NCI-H2107 (cell line): ENCODE data around the gene IL1RAP.
"Not testable (repeated sequence)": the region's sequence is repeated elsewhere in the genome, so short reads cannot be mapped to it uniquely, and the experiment has no call there.

Source experiments
- DNase-seq: peaks from one replicate; lab custom pipeline; 2025; lab: John Stamatoyannopoulos, UW

The IL1RAP gene

GRCh38 chr3:190666821-190667220, 152.9 kb downstream of the IL1RAP start:
- no peak for DNase-seq

DNA sequence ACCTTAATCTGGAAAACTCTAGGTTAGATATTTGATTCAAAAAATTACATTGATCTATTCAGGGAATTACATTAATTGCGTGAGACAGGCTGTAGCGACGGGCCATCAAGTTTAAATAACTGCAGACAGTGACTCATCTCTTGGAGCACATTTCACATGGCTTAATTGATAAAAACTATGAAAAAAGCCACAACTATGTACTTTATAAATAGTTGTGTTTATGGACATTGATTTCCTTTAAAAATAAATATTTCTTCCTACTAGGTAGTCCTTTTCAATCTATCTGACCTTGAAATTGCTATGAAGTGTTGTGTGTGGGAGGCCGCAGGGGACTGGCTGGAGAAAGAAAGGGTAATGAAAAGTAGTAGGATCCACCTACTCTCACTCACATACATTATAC, 157.8 kb downstream of the IL1RAP start:
- DNase-seq, result no peak

DNA sequence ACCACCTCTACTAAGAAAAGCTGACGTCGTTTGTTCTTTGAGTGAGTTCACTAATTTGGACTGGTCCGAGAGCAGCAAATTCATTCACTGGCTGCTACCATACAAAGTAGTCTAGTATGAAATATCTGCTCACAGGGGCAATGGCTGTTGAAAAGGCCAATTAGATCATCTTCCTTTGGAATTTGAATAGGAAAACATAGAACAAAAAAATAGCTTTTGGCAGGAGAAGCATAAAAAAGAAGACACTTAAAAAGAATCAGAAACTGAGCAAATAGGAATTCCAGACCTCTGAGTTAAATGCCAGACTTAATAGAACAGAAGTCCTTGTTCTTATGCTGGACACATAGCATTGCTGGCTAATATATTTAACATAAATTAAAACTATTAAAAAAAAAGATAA, 159.3 kb downstream of the IL1RAP start:
- DNase-seq, result no peak

GRCh38 chr3:190676481-190676880, 162.6 kb downstream of the IL1RAP start:
- no peak for DNase-seq

DNA sequence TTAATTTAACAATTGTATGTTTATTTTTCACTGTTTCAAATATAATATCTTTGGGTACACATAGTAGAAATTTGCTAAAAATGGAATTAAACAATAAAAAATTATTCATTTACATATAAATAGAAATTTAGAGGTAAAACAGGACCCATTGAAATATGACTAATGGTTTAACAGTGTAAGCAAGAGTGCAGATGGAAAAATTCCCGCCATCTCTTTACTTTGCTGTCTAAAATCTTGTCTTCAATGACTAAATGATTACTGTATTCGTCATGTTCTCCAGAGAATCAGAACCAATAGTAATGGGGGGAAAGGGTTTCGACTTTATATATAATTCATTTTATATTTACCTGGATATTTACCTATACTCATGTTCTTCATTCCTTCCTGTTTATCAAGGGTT, 163.1 kb downstream of the IL1RAP start:
- no peak for DNase-seq

DNA sequence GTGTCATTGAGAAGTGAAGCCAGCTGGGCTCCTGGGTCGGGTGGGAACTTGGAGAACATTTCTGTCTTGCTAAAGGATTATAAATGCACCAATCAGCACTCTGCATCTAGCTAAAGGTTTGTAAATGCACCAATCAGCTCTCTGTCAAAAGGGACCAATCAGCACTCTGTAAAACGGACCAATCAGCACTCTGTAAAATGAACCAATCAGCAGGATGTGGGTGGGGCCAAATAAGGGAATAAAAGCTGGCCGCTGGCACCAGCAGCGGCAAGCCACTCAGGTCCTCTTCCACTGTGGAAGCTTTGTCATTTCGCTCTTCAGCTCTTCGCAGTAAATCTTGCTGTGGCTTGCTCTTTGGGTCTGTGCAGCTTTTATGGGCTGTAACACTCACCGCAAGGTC, 164.0 kb downstream of the IL1RAP start:
- not testable (repeated sequence) for DNase-seq

DNA sequence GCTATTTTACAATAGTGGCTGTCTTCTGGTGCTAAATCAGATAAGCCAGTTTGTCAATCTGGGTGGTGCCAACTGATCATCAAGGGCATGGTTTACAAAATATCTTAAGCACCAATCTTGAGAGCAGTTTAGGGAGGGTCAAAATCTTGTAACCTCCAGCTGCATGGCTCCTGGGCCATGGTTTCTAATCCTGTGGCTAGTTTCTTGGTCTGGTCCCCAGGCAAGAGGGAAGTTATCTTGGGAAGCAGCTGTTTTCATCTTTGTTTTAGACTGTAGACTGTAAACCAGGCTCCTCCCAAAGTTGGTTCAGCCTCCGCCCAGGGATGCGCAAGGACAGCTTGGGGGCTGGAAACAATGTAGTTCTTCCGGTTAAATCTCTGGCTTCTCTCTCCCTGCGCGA, 166.8 kb downstream of the IL1RAP start:
- DNase-seq, result no peak

GRCh38 chr3:190684776-190685175, 170.9 kb downstream of the IL1RAP start:
- no peak for DNase-seq

GRCh38 chr3:190686011-190686410, 172.1 kb downstream of the IL1RAP start:
- no peak for DNase-seq

- no peak for DNase-seq
Measured at GRCh38 chr3:190690246-190690645, 176.4 kb downstream of the IL1RAP start.

DNA sequence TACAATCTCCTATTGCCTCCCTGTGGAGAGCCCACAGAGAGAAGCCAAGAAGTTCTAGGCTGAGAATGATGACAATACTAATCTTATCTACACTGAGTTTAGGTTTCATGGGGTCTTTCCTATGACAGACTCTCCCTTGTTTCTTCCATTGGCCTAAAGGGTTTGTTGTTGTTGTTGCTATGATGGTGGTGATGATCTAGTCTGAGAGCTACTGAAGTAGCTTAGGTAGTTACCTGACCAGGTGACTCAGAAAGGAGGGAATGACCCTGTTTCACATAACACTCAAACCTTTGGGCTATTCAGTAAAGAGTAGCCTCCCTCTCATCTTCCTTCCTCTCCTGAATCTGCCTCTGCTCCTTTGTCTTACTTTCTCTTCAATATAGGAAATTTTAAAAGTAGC, 178.4 kb downstream of the IL1RAP start:
- no peak for DNase-seq

- no peak for DNase-seq
Measured at GRCh38 chr3:190694335-190695001, 180.6 kb downstream of the IL1RAP start.

DNA sequence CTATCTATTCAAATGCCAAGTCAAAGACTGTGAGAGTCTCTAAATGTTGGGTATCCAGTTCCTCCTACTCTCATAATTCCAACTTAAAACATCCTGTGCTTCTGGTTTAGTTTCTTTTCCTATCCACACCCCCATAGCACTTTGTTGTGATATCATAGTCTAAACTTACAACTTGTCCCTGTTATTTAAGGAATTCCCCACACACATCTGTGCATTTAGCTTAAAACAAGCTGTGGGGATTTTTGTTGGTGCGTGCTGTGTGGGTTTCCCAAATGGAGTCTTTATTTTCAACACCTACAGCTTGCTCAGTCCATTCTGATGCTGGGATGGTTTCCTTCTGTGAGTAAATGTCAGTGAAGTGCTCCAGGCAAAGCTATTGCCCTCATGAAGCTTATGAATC, 181.3 kb downstream of the IL1RAP start:
- no peak for DNase-seq

DNA sequence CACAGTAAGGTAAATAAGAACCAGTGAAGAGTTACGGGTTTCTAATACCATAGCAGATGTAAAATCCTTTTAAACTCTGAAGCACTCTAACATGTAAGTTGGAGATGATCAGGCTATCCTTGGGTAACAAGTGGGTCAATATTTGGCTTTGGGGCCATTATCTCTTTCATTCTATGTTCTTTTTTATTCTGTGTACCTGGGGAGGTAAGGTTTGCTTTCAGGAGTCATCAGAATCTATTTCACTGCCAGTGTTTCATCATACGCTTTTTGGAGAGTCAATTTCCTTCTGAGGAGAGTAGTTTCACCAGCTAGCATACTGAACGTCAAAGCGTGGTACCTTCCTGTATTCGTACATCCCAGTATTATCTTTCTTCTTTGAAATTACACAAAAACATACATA, 182.1 kb downstream of the IL1RAP start:
- no peak for DNase-seq

- DNase-seq, result no peak
Measured at GRCh38 chr3:190696777-190697501, 183.1 kb downstream of the IL1RAP start.

DNA sequence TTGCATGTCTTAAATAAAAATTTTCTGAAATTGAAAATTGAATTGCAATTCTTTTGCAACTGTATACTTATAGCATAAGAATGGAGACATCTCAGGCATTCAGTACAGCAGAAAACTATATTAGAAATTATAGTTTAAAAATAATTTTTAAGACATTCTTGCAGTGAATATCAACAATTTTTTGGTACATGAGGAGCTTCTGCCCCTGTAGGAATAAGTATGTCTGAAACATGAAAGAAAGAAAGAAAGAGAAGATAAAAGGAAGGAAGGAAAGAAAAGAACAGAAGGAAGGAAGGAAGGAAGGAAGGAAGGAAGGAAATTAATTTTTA, 183.6 kb downstream of the IL1RAP start:
- DNase-seq, result no peak

DNA sequence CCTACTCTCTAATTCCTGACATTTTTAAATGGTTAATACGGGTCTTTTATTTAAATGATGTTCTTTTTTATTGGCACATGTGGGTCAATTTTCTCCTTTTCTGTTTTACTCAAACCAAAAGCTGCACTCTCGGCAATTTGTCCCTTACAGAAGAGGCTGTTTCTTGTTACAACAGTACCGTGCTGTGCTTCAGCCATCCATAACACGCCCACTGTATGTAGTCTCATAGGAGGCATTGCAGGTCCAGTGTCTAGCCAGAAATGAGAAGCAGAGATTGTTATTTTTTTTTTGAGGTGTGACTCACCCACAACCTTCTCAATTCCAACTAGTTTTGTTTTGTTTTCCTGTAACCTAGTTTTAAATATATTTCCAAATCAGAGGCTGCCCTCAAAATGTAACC, 184.0 kb downstream of the IL1RAP start:
- DNase-seq, result no peak

DNA sequence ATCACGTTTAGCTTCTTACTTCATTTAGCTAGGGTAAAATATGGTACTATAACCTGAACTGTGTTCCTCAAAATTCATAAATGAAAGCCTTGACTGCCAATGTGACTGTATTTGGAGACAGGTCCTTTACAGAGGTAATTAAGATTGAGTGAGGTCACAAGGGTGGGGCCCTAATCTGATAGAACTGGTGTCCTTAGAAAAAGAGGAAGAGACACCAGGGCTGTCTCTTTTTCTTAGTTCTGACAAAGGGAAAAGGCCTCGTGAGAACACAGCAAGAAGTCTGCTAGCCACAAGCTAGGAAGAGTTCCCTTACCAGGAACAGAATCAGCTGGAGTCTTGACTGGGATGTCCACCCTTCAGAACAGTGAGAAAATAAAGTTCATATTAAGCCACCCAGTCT, 185.9 kb downstream of the IL1RAP start:
- no peak for DNase-seq

DNA sequence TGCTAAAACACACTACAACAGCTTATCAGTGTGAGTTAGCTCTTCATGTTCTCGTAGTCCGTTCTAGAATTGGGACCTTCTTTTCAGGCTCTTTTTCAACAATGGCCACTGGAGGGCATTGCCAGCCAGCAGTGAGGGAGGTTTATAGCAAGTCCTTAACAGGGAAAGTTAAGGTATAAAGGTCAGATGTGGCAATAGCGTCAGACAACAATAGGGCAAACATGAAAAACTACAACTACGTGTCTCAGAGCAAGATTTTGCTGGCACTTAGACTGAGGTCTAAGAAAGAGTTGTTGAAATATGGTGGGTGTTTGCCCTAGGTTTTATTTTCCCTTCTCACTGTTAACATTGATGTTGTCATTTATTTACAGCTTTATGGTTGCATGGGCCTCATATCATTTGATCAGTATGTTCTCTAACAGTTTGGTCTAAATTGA, 187.2 kb downstream of the IL1RAP start:
- DNase-seq, result no peak

DNA sequence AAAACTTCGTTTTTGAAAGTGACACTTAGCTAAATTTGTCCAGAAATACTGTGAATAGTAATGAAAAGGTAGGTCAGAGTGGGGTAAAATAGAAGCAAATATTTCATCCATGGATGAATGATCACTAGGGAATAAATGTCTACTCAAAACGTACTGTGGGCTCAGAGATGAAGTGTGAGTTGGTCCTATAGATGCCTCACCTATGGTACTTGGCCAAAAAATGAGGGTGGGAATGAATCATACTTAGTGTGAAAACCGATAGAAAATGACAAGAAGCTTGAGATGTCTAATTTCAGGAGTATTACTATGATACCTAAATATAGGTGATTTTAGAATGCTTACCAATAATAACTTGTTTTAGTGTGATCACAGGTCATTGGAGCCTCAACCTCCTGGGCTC, 192.7 kb downstream of the IL1RAP start:
- no peak for DNase-seq
